PC-3 (cell line): Measurements from ENCODE around the gene ARHGAP26.
A peak's percentile ranks its signal among the peaks of the same experiment; 100 is the strongest.

Experiments used
- CTCF ChIP-seq: fragments of 300-600 bp; sonication (generic); conservative IDR thresholded peaks from 2 replicates; pipeline ENCODE4 v1.5.1; 2017; ENCODE audit warnings: antibody characterized with exemption, low read depth, mild to moderate bottlenecking, low read length
- EZH2 ChIP-seq: fragments of 300-600 bp; sonication (generic); IDR thresholded peaks from one replicate; pipeline ENCODE4 v1.6.1; 2017; ENCODE audit warnings: antibody characterized with exemption, mild to moderate bottlenecking, low read length; ENCODE audit not compliant: unreplicated experiment

- TF ChIP-seq CTCF: peak; percentile 79
- TF ChIP-seq EZH2: no peak
Observed at GRCh38 chr5:142748568-142749249, 21.5 kb upstream of the ARHGAP26 start.
